GM12878 (cell line): Measurements from ENCODE around the gene ATP1B1. TPM values are rescaled to one million over a fixed set of nuclear protein-coding genes. Genes with fewer than 3 reads are reported as not detected.

Experiments used
- BCL11A ChIP-seq: IDR thresholded peaks from 2 replicates; pipeline ENCODE4 v1.6.1; 2011; ENCODE audit warnings: low read depth, low read length
- BHLHE40 ChIP-seq, 2 experiments: fragments of 450-650 bp in 1 of 2; IDR thresholded peaks; 2 replicates each; pipeline ENCODE4 v1.6.1; 2011 to 2017; ENCODE audit warnings: low read depth in 2 of 2, borderline replicate concordance in 1 of 2, improper control_type of control experiment in 1 of 2, low read length in 1 of 2, mild to moderate bottlenecking in 1 of 2
- CBFB ChIP-seq: IDR thresholded peaks from 2 replicates; pipeline ENCODE4 v1.6.1; 2016; ENCODE audit warnings: antibody characterized with exemption, low read depth
- DPF2 ChIP-seq: fragments of 450-650 bp; IDR thresholded peaks from 2 replicates; pipeline ENCODE4 v1.6.1; 2017; ENCODE audit warnings: mild to moderate bottlenecking
- EGR1 ChIP-seq, 2 experiments: IDR thresholded peaks; 1 replicate in 1 of 2; 2 replicates in 1 of 2; pipeline ENCODE4 v1.6.1; 2011 to 2012; ENCODE audit warnings: low read depth in 2 of 2, low read length in 2 of 2, borderline replicate concordance in 1 of 2, mild to moderate bottlenecking in 1 of 2, moderate library complexity in 1 of 2
- ESRRA ChIP-seq: IDR thresholded peaks from 2 replicates; pipeline ENCODE4 v1.6.1; 2012; ENCODE audit warnings: mild to moderate bottlenecking, low read length, improper control_type of control experiment
- IKZF1 ChIP-seq: fragments of 450-650 bp; conservative IDR thresholded peaks from 2 replicates; pipeline ENCODE4 v1.6.1; 2017; ENCODE audit warnings: antibody characterized with exemption, mild to moderate bottlenecking
- IKZF2 ChIP-seq, 2 experiments: fragments of 450-650 bp; IDR thresholded peaks; 2 replicates each; pipeline ENCODE4 v1.6.1; 2017; ENCODE audit warnings: mild to moderate bottlenecking in 2 of 2, moderate library complexity in 2 of 2
- IRF3 ChIP-seq: fragments of 450-650 bp; IDR thresholded peaks from 2 replicates; pipeline ENCODE4 v1.6.1; 2014; ENCODE audit warnings: mild to moderate bottlenecking
- MXI1 ChIP-seq: fragments of 150-350 bp; IDR thresholded peaks from 2 replicates; pipeline ENCODE4 v1.6.1; 2011; ENCODE audit warnings: low read depth, mild to moderate bottlenecking, inconsistent platforms, low read length, improper control_type of control experiment
- NBN ChIP-seq: fragments of 450-650 bp; IDR thresholded peaks from 2 replicates; pipeline ENCODE4 v1.6.1; 2016
- NR2C1 ChIP-seq: fragments of 450-650 bp; IDR thresholded peaks from 2 replicates; pipeline ENCODE4 v1.6.1; 2017; ENCODE audit warnings: antibody characterized with exemption, mild to moderate bottlenecking, moderate library complexity
- NR2F1 ChIP-seq: fragments of 450-650 bp; conservative IDR thresholded peaks from 2 replicates; pipeline ENCODE4 v1.6.1; 2017; ENCODE audit warnings: mild to moderate bottlenecking
- PAX5 ChIP-seq: IDR thresholded peaks from 2 replicates; pipeline ENCODE4 v1.6.1; 2011; ENCODE audit warnings: low read depth, low read length, borderline replicate concordance
- RB1 ChIP-seq: fragments of 450-650 bp; formaldehyde crosslinking; IDR thresholded peaks from 2 replicates; pipeline ENCODE4 v1.6.1; 2017; ENCODE audit warnings: mild to moderate bottlenecking, borderline replicate concordance
- RELA ChIP-seq: fragments of 450-650 bp; IDR thresholded peaks from 2 replicates; pipeline ENCODE4 v1.8.0; 2014; ENCODE audit warnings: borderline replicate concordance; ENCODE audit not compliant: partially characterized antibody
- SIN3A ChIP-seq: IDR thresholded peaks from 2 replicates; pipeline ENCODE4 v1.6.1; 2012; ENCODE audit warnings: low read depth, low read length, improper control_type of control experiment
- SKIL ChIP-seq: fragments of 450-650 bp; IDR thresholded peaks from 2 replicates; pipeline ENCODE4 v1.6.1; 2017; ENCODE audit warnings: mild to moderate bottlenecking, low read depth, inconsistent platforms; ENCODE audit not compliant: poor library complexity, severe bottlenecking
- STAT1 ChIP-seq: fragments of 450-650 bp; conservative IDR thresholded peaks from 2 replicates; pipeline ENCODE4 v1.6.1; 2014; ENCODE audit warnings: antibody characterized with exemption, mild to moderate bottlenecking
- TCF12 ChIP-seq: IDR thresholded peaks from 2 replicates; pipeline ENCODE4 v1.6.1; 2011; ENCODE audit warnings: low read depth, mild to moderate bottlenecking, low read length
- ZBED1 ChIP-seq: IDR thresholded peaks from 2 replicates; pipeline ENCODE4 v1.6.1; 2016; ENCODE audit warnings: borderline replicate concordance
- polyA plus RNA-seq, 11 experiments: library from polyadenylated mRNA; depleted of rRNA in 4 of 11; unstranded in 6 of 11; stranded (reverse) in 5 of 11; fragments of >200 nt; fragmentation: Nextera tagmentation in 4 of 11; fragmentation: Illumina TruSeq in 1 of 11; extraction: Ambion mirVana in 4 of 11; extraction: Trizol in 1 of 11; gene quantifications; 1 replicate in 1 of 11; 2 replicates in 10 of 11; pipeline versions ENCODE4 v1.2.1 to v1.2.3, GENCODE V29; 2011 to 2016; ENCODE audit warnings: inconsistent platforms in 2 of 11, missing spikeins in 2 of 11, low read depth in 1 of 11
- total RNA-seq, 4 experiments: library from RNA; depleted of rRNA in 3 of 4; stranded (reverse); fragments of >200 nt in 3 of 4; fragmentation: Illumina TruSeq in 1 of 4; extraction: Trizol in 1 of 4; gene quantifications; 2 replicates each; pipeline versions ENCODE4 v1.2.1 to v1.2.3, GENCODE V29; 2013 to 2021
- TF ChIP-seq, protein P1 (sequence below): fragments of 450-650 bp; IDR thresholded peaks from 2 replicates; pipeline ENCODE4 v1.6.1; 2017; ENCODE audit warnings: low read depth, mild to moderate bottlenecking, moderate library complexity
- TF ChIP-seq, protein P2 (sequence below): fragments of 450-650 bp; IDR thresholded peaks from 2 replicates; pipeline ENCODE4 v1.6.1; 2018; ENCODE audit warnings: mild to moderate bottlenecking, low read depth, moderate library complexity; ENCODE audit not compliant: partially characterized antibody

ATP1B1 gene
- total and polyA plus RNA-seq, 10 of the 15 experiments (the other 5 are each of a cell fraction or from before 2014, with no cell fraction given): 0.84 to 14.0 (median 1.4) TPM

DNA sequence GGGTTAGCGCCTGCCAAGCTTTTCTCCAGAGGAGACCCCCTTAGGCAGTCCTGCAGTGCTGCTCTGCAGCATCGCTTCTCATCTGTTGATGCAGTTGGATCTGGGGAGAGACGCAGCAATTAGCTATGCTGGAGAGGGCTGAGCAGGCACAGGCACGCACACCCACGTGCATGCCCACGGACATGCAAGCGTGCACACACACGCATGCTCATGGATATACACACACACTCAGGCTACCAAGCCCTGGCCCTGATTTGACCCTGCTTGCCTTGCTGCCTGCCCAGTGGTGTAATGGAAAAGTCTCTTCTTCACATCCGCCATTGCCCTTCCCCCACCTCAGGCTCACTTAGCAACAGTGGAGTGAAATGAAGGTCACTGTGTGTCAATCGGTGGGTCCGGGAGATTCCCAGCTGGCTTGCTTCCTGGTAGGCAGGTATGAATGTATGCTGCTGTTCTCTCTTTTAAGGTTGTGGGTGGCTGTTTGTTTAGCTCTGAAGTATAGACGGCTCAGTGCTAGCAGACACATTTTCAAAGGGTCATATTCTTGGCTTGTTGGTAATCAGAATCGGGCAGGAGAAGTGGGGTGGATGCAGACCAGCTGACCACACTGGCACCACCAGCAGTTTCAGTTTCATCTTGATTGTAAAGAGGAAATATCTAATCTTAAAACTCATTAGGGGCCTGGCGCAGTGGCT is 9.5 kb downstream of the ATP1B1 start (continued):
- TF ChIP-seq, protein P1, sequence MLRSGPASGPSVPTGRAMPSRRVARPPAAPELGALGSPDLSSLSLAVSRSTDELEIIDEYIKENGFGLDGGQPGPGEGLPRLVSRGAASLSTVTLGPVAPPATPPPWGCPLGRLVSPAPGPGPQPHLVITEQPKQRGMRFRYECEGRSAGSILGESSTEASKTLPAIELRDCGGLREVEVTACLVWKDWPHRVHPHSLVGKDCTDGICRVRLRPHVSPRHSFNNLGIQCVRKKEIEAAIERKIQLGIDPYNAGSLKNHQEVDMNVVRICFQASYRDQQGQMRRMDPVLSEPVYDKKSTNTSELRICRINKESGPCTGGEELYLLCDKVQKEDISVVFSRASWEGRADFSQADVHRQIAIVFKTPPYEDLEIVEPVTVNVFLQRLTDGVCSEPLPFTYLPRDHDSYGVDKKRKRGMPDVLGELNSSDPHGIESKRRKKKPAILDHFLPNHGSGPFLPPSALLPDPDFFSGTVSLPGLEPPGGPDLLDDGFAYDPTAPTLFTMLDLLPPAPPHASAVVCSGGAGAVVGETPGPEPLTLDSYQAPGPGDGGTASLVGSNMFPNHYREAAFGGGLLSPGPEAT: peak; percentile 77
- peak; percentile 75 to 81 for TF ChIP-seq IKZF2 (IDR thresholded peaks at IDR 0.05)
- TF ChIP-seq ESRRA: peak; percentile 77; the same call in 1 of the 2 replicates
- TF ChIP-seq RELA: peak; percentile 56
- peak; percentile 86 for TF ChIP-seq NR2F1
- peak; percentile 82; the same call in 1 of the 2 replicates for TF ChIP-seq DPF2
- 0 out of 2 replicates have a peak, but pooled peaks have one; percentile 54 for TF ChIP-seq RB1
- TF ChIP-seq EGR1 (IDR thresholded peaks at IDR 0.05; ENCODE audit: borderline replicate concordance in 1 of 2, low read depth in 2 of 2, low read length in 2 of 2): peak in 1 of 2 experiments; percentile 6; a peak in 1 of 3 replicates
- peak; percentile 58 for TF ChIP-seq SKIL
- peak in 1 of 2 experiments; percentile 58; a peak in 2 of 4 replicates for TF ChIP-seq BHLHE40 (IDR thresholded peaks at IDR 0.05; ENCODE audit: borderline replicate concordance in 1 of 2, low read depth in 2 of 2, low read length in 1 of 2)
- TF ChIP-seq PAX5: peak; percentile 9; the same call in 1 of the 2 replicates
- TF ChIP-seq, protein P2, sequence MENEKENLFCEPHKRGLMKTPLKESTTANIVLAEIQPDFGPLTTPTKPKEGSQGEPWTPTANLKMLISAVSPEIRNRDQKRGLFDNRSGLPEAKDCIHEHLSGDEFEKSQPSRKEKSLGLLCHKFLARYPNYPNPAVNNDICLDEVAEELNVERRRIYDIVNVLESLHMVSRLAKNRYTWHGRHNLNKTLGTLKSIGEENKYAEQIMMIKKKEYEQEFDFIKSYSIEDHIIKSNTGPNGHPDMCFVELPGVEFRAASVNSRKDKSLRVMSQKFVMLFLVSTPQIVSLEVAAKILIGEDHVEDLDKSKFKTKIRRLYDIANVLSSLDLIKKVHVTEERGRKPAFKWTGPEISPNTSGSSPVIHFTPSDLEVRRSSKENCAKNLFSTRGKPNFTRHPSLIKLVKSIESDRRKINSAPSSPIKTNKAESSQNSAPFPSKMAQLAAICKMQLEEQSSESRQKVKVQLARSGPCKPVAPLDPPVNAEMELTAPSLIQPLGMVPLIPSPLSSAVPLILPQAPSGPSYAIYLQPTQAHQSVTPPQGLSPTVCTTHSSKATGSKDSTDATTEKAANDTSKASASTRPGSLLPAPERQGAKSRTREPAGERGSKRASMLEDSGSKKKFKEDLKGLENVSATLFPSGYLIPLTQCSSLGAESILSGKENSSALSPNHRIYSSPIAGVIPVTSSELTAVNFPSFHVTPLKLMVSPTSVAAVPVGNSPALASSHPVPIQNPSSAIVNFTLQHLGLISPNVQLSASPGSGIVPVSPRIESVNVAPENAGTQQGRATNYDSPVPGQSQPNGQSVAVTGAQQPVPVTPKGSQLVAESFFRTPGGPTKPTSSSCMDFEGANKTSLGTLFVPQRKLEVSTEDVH: no peak
- peak; percentile 64; the same call in 1 of the 2 replicates for TF ChIP-seq ZBED1
- TF ChIP-seq SIN3A: 0 out of 2 replicates have a peak, but pooled peaks have one; percentile 36
- TF ChIP-seq NR2C1: 0 out of 2 replicates have a peak, but pooled peaks have one; percentile 26
- TF ChIP-seq IRF3: no peak
- no peak for TF ChIP-seq BCL11A
- TF ChIP-seq STAT1: no peak
- peak; percentile 89 for TF ChIP-seq IKZF1
- TF ChIP-seq NBN: peak; percentile 67; the same call in 1 of the 2 replicates
- no peak for TF ChIP-seq CBFB
- TF ChIP-seq MXI1: 0 out of 2 replicates have a peak, but pooled peaks have one; percentile 12
- TF ChIP-seq TCF12: 0 out of 2 replicates have a peak, but pooled peaks have one; percentile 9
